Fibroblast of skin of abdomen (primary cell): ENCODE data around the gene ITPKC.
A peak's percentile ranks its signal among the peaks of the same experiment; 100 is the strongest.

Experiments used
- DNase-seq: peaks from one replicate; pipeline ENCODE4 v3.0.0-alpha.2; 2013

ITPKC gene

DNA sequence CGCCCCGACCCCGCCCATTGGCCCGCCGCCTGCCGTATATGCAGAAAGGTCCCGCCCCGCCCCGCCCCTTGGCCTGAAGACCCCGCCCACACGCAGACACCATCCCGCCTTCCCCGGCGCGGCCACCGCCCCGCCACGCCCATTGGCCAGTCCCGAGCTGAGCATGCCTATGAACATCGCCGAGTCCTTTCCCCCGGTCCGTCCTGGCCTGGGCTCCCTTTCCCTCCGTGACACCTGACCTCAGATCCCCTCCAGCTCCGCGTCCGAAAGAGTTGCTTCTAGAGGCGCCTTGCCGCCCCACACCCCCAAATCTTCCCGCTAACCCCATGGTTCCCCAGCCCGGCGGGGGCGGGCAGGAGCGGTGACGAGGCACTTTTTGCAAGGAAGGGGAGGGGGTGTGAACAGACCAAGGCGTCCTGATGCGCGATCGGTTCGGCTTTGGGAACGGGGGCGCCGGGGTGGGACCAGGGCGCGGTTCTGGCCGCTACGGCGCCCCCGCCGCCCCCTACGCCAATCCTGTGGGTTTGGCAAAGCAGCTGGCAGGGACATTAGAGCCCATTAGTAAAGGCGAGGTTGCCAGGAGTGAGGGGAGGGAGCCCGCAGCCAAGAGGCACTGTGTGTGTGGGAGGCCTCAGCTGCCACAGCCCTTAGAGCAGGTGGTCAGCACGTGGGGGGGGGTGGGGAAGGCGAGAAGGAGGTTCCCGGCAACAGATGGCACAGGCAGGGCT lies 26.1 kb upstream of the ITPKC start:
- DNase-seq = peak; percentile 93

GRCh38 chr19:40691421-40692211 lies 25.3 kb upstream of the ITPKC start:
- no peak for DNase-seq

- no peak for DNase-seq
These were observed 24.7 kb upstream of the ITPKC start for GRCh38 chr19:40692212-40692551.

GRCh38 chr19:40693150-40693788 lies 23.6 kb upstream of the ITPKC start:
- DNase-seq = no peak

DNA sequence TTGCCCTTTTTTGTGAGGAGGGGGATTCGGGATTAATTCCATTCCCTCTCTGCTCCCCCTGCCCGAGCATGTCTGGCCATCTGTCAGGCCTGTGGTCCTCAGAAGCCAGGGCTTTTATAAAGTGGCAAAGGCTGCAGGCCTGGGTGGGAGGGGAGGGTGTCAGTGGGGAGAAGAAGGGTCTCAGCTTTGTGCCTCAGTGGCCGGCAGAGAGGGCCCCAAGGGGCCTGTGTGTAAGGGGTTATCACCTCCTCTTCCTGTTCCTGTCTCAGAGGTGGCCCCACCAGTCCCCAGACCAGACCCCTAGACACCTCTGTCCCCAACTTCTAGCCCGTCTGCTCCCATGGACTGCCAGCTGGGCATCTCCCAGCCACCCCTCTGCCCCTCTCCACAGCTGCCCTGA lies 23.0 kb upstream of the ITPKC start:
- no peak for DNase-seq

GRCh38 chr19:40695881-40696280 lies 21.0 kb upstream of the ITPKC start:
- DNase-seq = no peak

- DNase-seq = no peak
These were observed 19.9 kb upstream of the ITPKC start for GRCh38 chr19:40697007-40697406.

- DNase-seq = no peak
These were observed 16.8 kb upstream of the ITPKC start for GRCh38 chr19:40700083-40700482.

DNA sequence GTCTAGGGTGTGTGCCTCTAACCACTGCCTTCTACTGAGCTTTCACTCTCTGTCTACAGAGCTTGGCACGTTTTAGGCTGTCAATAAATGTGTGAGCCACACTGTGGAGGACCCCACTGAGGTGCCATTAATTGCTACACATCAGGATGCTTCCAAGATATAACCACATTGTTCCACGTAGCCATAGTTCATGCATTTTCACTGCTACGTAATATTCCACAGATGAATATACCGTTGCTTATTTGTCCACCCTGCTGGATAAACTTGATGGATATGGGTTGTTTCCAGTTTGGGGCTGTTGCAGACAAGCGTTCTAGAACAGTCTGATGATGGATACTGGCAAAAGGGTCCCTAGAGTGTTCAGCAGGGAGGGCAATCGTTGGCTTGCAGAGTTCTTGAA lies 15.2 kb upstream of the ITPKC start:
- no peak for DNase-seq

DNA sequence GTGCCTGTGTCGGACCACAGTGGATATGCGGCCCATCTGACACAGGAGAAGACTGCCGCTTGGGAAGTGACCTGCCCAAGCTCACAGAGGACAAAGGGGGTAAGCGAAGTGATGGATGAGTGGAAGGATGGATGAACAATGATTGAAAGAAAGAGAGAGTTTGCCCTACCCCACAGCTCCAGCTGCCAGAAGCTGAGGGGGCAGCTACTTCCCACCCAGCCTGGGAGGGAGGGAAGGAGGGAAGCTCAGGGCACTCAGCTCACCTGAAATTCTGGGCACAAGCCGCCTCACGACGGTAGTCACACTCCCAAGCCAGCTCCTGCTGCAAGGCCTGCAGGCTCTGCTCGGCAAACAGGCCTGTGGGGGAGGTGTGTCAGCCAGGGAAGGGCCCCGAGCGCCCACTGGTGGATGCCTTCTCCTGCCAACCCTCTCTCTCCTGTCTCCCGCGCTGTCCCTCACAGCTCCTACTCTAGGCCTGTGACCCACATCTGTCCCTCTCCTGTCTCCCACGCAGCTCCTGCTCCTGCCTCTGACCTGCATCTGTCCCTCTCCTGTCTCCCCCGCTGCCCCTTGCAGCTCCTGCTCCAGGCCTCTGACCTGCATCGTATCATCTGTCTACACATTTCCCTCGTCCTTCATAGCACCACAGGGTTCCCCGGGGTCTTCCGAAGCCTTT lies 14.4 kb upstream of the ITPKC start:
- peak; percentile 31 for DNase-seq

DNA sequence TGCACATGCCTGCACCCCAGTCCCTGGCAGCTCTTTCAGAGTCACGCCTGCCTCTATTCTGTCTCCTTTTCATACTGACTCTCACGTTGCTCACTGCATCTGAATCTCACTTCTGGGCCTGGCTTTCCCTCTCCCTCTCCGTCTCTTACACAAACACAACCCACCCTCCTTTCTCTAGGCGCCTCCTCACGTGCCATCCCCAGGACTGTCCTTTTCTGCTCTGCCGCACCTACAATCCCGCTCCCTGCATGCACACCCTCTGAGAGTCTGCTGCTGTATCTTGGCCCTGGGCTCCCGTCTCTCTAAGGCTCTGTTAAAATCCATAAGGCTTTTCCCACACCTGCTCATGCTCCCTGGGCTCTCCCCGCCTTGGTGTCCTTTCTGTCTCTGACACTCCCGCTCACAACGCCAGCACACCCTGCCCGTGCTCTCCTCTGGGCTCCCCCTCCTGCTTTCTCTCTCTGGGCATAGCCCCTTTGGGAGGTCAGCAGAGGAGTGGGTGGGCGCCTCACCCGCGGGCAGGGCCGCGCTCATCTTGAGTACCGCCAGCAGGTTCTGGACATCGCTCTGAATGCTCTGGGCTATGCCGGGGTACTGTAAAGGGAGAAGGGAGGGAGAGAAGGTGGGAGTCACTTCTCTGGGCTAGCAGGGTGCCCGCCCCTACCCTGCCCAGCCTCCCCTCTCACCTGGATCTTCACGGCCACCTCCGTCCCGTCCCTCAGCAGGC lies 13.7 kb upstream of the ITPKC start:
- no peak for DNase-seq

DNA sequence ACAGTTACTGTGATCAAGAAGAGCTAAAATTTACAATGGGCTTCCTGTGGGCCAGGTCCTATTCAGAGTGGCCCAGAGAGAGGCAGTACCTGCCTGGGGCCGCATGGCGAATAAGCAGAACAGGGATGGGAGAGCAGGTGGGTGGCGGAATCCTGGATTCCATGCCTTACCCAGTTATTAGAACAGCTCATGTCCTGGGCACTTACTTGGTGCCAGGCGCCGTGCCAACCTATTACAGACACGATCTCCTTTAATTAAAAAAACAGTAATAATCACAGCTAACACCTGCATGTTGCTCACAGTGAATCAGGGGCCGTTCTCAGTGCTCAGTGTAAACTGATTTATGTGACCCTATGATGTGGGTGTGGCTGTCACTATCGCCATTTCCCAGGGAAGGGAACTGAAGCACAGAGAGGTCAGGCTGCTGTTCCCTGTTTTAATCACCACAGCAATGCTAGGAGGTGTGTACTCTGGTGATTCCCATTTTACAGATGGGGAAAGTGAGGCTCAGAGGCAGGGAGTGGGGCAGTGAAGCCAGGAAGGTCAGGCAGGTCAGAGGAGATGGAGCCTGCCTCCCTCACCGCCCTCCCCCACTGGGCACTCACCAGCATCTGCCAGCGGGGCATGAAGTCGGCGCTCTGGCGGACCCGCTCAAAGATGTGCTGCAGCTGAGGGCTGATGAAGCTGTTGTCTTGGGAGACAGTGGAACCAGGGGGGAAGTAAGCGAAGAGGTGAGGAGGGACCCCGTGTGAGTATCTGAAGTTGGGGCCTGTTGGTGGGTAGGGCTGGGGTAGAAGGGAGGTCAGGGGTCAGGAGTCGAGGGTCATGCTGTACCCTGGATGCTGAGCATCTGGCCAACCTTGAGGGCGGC lies 12.2 kb upstream of the ITPKC start:
- DNase-seq = no peak

DNA sequence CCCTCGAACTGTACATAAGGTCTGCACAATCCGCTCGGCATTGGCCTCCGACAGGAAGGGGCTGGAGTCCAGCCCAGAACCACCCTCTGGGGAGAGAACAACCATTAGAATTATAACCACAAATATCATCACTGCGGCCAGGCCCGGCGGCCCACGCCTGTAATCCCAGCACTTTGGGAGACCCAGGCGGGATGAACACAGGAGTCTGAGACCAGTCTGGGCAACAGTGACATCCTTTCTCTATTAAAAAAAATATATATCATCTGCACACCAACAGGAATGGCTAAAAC lies 11.6 kb upstream of the ITPKC start:
- DNase-seq = peak; percentile 30

DNA sequence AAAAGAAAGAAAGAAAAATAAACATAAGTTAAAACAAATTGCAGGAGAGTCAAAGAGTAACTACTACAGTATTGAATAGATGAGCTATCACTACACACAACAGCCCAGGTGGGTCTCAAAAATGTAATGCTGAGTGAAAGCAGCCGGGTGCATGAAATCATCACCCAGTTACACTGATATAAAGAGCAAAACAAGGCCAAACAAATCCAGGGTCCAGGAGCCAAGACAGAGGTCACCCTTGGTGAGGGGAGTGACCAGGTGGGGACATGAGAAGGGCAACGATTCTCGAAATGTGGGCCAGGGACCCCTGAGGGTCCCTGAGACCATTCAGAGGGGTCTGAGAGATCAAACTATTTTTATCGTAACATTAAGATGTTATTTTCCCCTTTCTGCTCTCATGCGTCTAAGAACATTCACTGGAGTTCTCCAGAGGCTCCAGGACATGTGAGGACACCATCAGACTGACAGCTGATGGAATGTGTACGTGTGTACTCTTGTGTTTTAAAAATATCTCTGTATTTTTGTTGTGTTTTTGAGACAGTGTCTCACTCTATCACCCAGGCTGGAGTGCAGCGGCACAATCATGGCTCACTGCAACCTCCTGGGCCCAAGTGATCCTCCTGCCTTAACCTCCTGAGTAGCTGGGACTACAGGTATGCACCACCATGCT lies 10.8 kb upstream of the ITPKC start:
- DNase-seq = no peak

GRCh38 chr19:40707615-40708014 lies 9.3 kb upstream of the ITPKC start:
- no peak for DNase-seq

GRCh38 chr19:40709817-40710216 lies 7.1 kb upstream of the ITPKC start:
- no peak for DNase-seq

- DNase-seq = no peak
These were observed 3.0 kb upstream of the ITPKC start for GRCh38 chr19:40713939-40714338.

GRCh38 chr19:40714441-40715299 lies 2.2 kb upstream of the ITPKC start:
- DNase-seq = peak; percentile 92

GRCh38 chr19:40716031-40716481 lies 856 bp upstream of the ITPKC start:
- no peak for DNase-seq

- DNase-seq = no peak
These were observed 490 bp downstream of the ITPKC start for GRCh38 chr19:40717325-40717879.
